Nephron progenitor cell (in vitro differentiated cells): Measurements from ENCODE around the gene LGR6.
A peak's percentile ranks its signal among the peaks of the same experiment; 100 is the strongest.
"Not testable (repeated sequence)": the region's sequence is repeated elsewhere in the genome, so short reads cannot be mapped to it uniquely, and the experiment has no call there.

ENCODE experiments used
- DNase-seq: peaks from one replicate; pipeline ENCODE4 v3.0.0; 2021
- H3K27ac Mint-ChIP-seq: 2 replicates; pipeline ENCODE4 v1.8.0; 2021; ENCODE audit warnings: mild to moderate bottlenecking, moderate library complexity, mixed read lengths
- H3K27me3 Mint-ChIP-seq: 2 replicates; pipeline ENCODE4 v1.8.0; 2021; ENCODE audit warnings: mild to moderate bottlenecking, low read depth, mixed read lengths; ENCODE audit not compliant: poor library complexity
- H3K36me3 Mint-ChIP-seq: 2 replicates; pipeline ENCODE4 v1.8.0; 2021; ENCODE audit warnings: low read depth, mixed read lengths
- H3K4me1 Mint-ChIP-seq: 2 replicates; pipeline ENCODE4 v1.8.0; 2021; ENCODE audit warnings: mixed read lengths
- H3K4me3 Mint-ChIP-seq: 2 replicates; pipeline ENCODE4 v1.8.0; 2021; ENCODE audit warnings: mild to moderate bottlenecking, moderate library complexity, mixed read lengths
- H3K9me3 Mint-ChIP-seq: 2 replicates; pipeline ENCODE4 v1.8.0; 2021; ENCODE audit warnings: mild to moderate bottlenecking, moderate library complexity, mixed read lengths
- TF ChIP-seq, protein P1 (sequence below): fragments of 200-600 bp; sonication (generic); IDR thresholded peaks from 2 replicates; pipeline ENCODE4 v1.5.0; 2021; ENCODE audit warnings: antibody characterized with exemption

Gene LGR6

DNA sequence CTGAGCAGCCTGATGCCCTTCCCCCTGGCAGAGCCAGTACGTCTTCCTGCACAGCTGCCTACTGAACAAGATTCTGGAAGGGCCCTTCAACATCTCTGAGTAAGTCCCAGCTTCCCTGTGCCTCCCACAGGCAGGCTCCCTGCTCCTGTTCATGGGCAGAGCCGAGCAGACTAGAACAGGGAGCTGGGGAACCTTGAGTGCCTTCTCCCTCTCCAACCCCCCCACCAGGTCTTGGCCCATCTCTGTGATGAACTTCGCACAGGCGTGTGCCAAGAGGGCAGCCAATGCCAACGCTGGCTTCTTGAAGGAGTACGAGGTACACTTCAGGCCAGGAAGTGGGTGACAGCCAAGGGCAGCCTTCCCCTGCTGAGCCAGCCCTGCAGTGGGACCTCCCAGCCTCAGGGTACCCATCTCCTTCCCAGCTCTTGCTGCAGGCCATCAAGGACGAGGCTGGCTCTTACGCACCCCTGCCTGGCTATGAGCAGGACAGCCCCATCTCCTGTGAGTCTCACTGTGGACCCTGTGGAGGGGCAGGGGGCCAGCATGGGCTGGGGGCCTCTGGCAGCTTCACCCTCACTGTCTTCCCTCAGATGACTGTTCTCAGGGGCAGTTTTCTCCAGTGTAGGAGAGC lies 6.4 kb upstream of the LGR6 start:
- no peak overlapping the region for H3K27ac Mint-ChIP-seq
- H3K4me1 Mint-ChIP-seq, result peaks cover 46% of the 10 kb centered on the region
- TF ChIP-seq, protein P1, sequence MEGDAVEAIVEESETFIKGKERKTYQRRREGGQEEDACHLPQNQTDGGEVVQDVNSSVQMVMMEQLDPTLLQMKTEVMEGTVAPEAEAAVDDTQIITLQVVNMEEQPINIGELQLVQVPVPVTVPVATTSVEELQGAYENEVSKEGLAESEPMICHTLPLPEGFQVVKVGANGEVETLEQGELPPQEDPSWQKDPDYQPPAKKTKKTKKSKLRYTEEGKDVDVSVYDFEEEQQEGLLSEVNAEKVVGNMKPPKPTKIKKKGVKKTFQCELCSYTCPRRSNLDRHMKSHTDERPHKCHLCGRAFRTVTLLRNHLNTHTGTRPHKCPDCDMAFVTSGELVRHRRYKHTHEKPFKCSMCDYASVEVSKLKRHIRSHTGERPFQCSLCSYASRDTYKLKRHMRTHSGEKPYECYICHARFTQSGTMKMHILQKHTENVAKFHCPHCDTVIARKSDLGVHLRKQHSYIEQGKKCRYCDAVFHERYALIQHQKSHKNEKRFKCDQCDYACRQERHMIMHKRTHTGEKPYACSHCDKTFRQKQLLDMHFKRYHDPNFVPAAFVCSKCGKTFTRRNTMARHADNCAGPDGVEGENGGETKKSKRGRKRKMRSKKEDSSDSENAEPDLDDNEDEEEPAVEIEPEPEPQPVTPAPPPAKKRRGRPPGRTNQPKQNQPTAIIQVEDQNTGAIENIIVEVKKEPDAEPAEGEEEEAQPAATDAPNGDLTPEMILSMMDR, result no peak
- H3K36me3 Mint-ChIP-seq, result no peaks in the 10 kb centered on the region
- H3K9me3 Mint-ChIP-seq, result peaks cover 6% of the 10 kb centered on the region
- H3K4me3 Mint-ChIP-seq, result no peak overlapping the region
- no peak for DNase-seq
- H3K27me3 Mint-ChIP-seq, result peaks cover 6% of the 10 kb centered on the region

DNA sequence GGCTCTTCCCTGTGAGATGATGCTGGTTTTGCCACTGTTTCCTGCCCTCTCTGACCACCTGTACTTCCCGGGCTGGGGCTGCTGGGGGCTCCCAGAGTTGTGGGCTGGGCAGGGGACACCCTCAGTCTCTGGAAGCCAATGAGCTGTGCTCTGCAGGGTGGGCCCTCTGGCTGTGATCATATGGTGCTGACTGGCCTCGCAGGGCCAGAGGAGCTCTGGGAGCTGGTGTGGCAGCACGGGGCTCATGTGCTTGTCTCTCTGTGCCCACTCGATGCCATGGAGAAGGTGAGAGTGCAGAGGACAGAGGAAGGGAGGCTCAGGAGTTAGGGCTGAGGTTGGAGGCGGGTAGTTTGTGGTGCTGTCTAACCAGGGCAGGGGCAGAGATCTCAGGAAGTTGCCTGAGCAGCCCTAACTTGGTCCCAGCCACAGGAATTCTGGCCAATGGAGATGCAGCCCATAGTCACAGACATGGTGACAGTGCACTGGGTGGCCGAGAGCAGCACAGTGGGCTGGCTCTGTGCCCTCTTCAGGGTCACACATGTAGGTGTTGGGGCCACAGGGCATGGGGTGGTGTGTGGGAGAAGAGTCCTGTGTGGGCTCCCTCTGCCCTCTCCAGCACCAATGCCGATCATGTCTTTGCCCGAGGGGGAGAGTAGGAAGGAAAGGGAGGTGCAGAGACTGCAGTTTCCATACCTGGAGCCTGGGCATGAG lies 5.7 kb upstream of the LGR6 start:
- H3K4me1 Mint-ChIP-seq, result peaks cover 41% of the 10 kb centered on the region
- H3K9me3 Mint-ChIP-seq, result peaks cover 13% of the 10 kb centered on the region
- TF ChIP-seq, protein P1, result no peak
- H3K27ac Mint-ChIP-seq, result no peak overlapping the region
- no peak for DNase-seq
- H3K36me3 Mint-ChIP-seq, result no peaks in the 10 kb centered on the region
- no peak overlapping the region for H3K4me3 Mint-ChIP-seq
- H3K27me3 Mint-ChIP-seq, result peaks cover 12% of the 10 kb centered on the region

DNA sequence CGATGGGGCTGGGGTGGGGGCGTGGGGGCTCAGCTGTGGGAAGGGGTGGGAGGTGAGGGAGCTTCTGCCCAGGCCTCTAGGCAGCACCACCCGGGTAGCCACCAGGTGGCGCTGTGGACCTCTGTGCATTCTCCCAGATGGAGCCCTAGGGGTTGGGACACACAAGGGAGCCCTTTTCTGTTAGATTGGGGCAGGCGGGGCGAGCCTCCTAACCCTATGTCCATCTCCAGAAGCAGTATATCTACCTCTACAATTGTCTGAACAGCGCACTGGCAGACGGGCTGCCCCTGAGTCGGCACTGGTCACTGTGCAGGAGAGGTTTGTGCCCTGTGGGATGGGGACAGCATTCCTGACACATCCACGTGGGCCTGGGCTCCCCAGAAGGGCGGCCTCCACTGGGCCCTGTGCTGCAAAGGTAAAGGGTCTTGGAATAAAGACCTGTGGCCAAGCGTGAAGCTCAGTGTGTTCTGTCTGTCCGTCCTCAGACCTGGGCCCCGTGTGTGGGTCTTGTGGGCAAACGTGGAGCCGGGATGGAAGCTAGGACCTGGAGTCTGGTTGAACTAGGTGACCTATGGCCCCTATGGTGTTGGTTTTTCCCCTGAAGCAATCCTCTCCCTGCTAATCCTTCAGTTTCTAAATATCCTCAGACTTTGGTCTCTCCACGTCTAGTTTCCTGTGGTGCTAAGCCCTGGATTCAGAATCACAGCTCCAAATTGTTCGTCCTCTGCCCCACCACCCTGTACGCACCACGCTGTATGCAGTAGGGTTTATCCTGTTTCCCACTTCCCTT lies 4.4 kb upstream of the LGR6 start:
- peaks cover 13% of the 10 kb centered on the region for H3K9me3 Mint-ChIP-seq

DNA sequence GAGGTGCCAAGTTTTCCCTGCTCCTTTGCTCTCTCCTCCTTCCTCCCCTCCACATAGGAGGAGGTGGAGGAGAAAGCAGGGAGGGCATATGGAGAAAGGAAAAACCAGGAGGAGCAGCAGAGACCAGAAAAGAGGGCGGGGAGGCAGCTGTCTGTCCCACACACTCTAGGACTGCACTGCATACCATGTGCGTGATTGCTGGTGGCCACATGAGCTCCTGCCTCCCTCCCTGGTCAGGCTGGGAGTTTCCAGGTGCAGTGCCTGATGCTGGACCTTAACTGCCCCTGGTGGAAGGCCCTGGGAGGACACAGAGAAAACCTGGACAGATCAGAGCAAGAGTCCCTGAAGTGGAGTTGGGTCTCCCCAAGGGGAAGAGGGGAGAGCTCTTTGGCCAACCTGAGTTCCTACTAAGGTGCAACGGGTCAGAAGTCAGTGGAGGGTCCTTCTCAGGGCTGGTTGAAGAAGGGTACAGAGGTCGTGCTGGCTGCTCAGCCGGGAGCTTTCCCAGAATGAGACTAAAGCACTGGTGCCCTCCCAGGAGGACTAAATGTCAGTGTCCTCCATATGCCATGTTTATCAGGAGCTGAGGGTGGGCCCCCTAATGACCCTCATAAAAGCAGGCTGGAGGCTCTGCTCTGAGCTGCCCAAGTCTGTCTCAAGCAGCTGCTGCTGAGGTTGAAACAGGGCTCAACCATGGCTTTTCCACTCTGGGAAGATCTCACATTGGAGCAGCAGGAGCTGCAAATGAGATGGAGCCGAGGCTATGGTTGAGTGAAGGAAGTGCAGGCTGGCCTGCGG lies 3.5 kb upstream of the LGR6 start:
- no peaks in the 10 kb centered on the region for H3K36me3 Mint-ChIP-seq
- peaks cover 27% of the 10 kb centered on the region for H3K27me3 Mint-ChIP-seq
- TF ChIP-seq, protein P1, result no peak
- peaks cover 13% of the 10 kb centered on the region for H3K9me3 Mint-ChIP-seq
- H3K4me3 Mint-ChIP-seq, result no peak overlapping the region
- no peak for DNase-seq
- H3K27ac Mint-ChIP-seq, result peak overlapping the region; percentile 96
- H3K4me1 Mint-ChIP-seq, result peaks cover 38% of the 10 kb centered on the region

More for the DNA sequence above, 4.4 kb upstream of the LGR6 start:
- Mint-ChIP-seq H3K27me3 (peaks cover 21% of the 10 kb centered on the region), H3K4me3 (no peak overlapping the region), H3K27ac (peak overlapping the region; percentile 96), H3K4me1 (peaks cover 40% of the 10 kb centered on the region), H3K36me3 (no peaks in the 10 kb centered on the region)
- TF ChIP-seq, protein P1, result peak; percentile 88
- DNase-seq, result peak; percentile 94

DNA sequence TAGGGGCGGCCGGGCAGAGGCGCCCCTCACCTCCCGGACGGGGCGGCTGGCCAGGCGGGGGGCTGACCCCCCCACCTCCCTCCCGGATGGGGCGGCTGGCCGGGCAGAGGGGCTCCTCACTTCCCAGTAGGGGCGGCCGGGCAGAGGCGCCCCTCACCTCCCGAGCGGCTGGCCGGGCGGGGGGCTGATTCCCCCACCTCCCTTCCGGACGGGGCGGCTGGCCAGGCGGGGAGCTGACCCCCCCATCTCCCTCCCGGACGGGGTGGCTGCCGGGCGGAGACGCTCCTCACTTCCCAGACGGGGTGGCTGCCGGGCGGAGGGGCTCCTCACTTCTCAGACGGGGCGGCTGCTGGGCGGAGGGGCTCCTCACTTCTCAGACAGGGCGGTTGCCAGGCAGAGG lies 2.2 kb upstream of the LGR6 start:
- not testable (repeated sequence) for H3K36me3 Mint-ChIP-seq, H3K27ac Mint-ChIP-seq, H3K4me3 Mint-ChIP-seq, DNase-seq
- Mint-ChIP-seq H3K27me3 (peaks cover 40% of the 10 kb centered on the region), H3K9me3 (peaks cover 13% of the 10 kb centered on the region), H3K4me1 (peaks cover 37% of the 10 kb centered on the region)
